Activated CD8-positive, alpha-beta memory T cell treated with anti-CD3 and anti-CD28 coated beads, Interleukin-2, amount 50 U/mL, for 48 hours (primary cell): ENCODE results near the gene ARHGAP11B.
A peak's percentile ranks its signal among the peaks of the same experiment; 100 is the strongest.
"Not testable (repeated sequence)": the region's sequence is repeated elsewhere in the genome, so short reads cannot be mapped to it uniquely, and the experiment has no call there.

Source experiments
- DNase-seq: peaks from one replicate; pipeline ENCODE4 v3.0.0-alpha.2; 2020

ARHGAP11B gene

GRCh38 chr15:30625436-30626193 lies at the start of gene ARHGAP11B:
ARHGAP11B (plus strand) TSS chr15:30626128.
- DNase-seq = peak; percentile 94

GRCh38 chr15:30579394-30579970 lies 46.4 kb upstream of the ARHGAP11B start:
- not testable (repeated sequence) for DNase-seq

GRCh38 chr15:30580716-30581115 lies 45.2 kb upstream of the ARHGAP11B start:
- DNase-seq = not testable (repeated sequence)

- DNase-seq = not testable (repeated sequence)
Observed at GRCh38 chr15:30598953-30599352, 27.0 kb upstream of the ARHGAP11B start.

- not testable (repeated sequence) for DNase-seq
Observed at GRCh38 chr15:30603796-30604195, 22.1 kb upstream of the ARHGAP11B start, which contains the start of gene GOLGA8H. GOLGA8H (plus strand) TSS chr15:30604028; CDS start chr15:30604126, 98 bp downstream.

- not testable (repeated sequence) for DNase-seq
Observed at GRCh38 chr15:30612271-30612670, 13.7 kb upstream of the ARHGAP11B start.

- not testable (repeated sequence) for DNase-seq
Observed at GRCh38 chr15:30621342-30621741, 4.6 kb upstream of the ARHGAP11B start.

- not testable (repeated sequence) for DNase-seq
Observed at GRCh38 chr15:30626194-30626565, 252 bp downstream of the ARHGAP11B start.

GRCh38 chr15:30626632-30627031 lies 704 bp downstream of the ARHGAP11B start:
- not testable (repeated sequence) for DNase-seq

- DNase-seq = no peak
Observed at GRCh38 chr15:30650012-30650929, 24.3 kb downstream of the ARHGAP11B start.

GRCh38 chr15:30661154-30661553 lies 35.2 kb downstream of the ARHGAP11B start:
- DNase-seq = not testable (repeated sequence)

GRCh38 chr15:30669621-30670020 lies 43.7 kb downstream of the ARHGAP11B start:
- DNase-seq = not testable (repeated sequence)

- DNase-seq = no peak
Observed at GRCh38 chr15:30670056-30670455, 44.1 kb downstream of the ARHGAP11B start.

GRCh38 chr15:30671309-30671708 lies 45.4 kb downstream of the ARHGAP11B start:
- DNase-seq = no peak

GRCh38 chr15:30675126-30675525 lies 49.2 kb downstream of the ARHGAP11B start:
- DNase-seq = no peak

GRCh38 chr15:30675891-30676290 lies 50.0 kb downstream of the ARHGAP11B start:
- not testable (repeated sequence) for DNase-seq

GRCh38 chr15:30680997-30681396 lies 55.1 kb downstream of the ARHGAP11B start:
- not testable (repeated sequence) for DNase-seq

GRCh38 chr15:30685709-30686285 lies 59.9 kb downstream of the ARHGAP11B start:
- DNase-seq = not testable (repeated sequence)

GRCh38 chr15:30686651-30687050 lies 60.7 kb downstream of the ARHGAP11B start:
- DNase-seq = not testable (repeated sequence)
